GM12891 (cell line): Measurements from ENCODE around the gene CLEC4A.
"Not testable (repeated sequence)": the region's sequence is repeated elsewhere in the genome, so short reads cannot be mapped to it uniquely, and the experiment has no call there.

Source experiments
- DNase-seq: peaks from one replicate; pipeline ENCODE4 v3.0.0; 2011; ENCODE audit warnings: low spot score; ENCODE audit not compliant: insufficient read length
- FAIRE-seq: peaks from 2 replicates; lab custom pipeline; 2011; peaks lifted over from hg19 to GRCh38; lab: Jason Lieb, UNC
- PAX5 ChIP-seq: IDR thresholded peaks from 2 replicates; pipeline ENCODE4 v1.6.1; 2011; ENCODE audit warnings: low read length, moderate library complexity, mild to moderate bottlenecking; ENCODE audit not compliant: insufficient read depth, severe bottlenecking
- POLR2A ChIP-seq: IDR thresholded peaks from 2 replicates; pipeline ENCODE4 v1.6.1; 2011; ENCODE audit warnings: low read depth, low read length, control low read depth
- POLR2AphosphoS5 ChIP-seq: IDR thresholded peaks from 2 replicates; pipeline ENCODE4 v1.6.1; 2011; ENCODE audit warnings: low read depth, low read length, control low read depth
- POU2F2 ChIP-seq: IDR thresholded peaks from 2 replicates; pipeline ENCODE4 v1.6.1; 2011; ENCODE audit warnings: low read depth, mild to moderate bottlenecking, control low read depth, low read length, moderate library complexity
- SPI1 ChIP-seq: IDR thresholded peaks from 2 replicates; pipeline ENCODE4 v1.6.1; 2011; ENCODE audit warnings: low read depth, low read length, control low read depth
- TAF1 ChIP-seq: IDR thresholded peaks from 2 replicates; pipeline ENCODE4 v1.6.1; 2011; ENCODE audit warnings: low read depth, low read length, control low read depth

CLEC4A gene

DNA sequence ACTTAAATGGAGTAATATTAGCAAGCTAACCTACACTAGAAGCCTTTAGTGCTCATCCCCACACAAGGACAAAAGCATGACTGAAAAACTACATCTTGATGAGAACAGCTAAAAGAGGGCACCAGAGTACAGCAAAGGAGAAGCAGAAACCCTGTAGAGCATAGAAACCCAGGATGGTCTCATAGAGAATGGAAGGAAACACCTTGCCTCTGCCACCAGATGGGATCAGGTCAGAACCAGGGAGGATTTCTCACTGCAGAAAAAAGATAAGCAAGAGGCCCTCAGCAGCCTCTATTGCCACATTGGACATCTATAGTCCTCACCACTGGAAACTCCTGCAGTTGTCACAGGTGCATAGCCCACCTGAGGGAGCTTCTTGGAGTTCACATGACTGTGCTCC, 19.8 kb downstream of the CLEC4A start:
- DNase-seq (no peak), FAIRE-seq (no peak)
- TF ChIP-seq POLR2AphosphoS5 = no peak
- TF ChIP-seq SPI1 = no peak
- no peak for TF ChIP-seq POLR2A

DNA sequence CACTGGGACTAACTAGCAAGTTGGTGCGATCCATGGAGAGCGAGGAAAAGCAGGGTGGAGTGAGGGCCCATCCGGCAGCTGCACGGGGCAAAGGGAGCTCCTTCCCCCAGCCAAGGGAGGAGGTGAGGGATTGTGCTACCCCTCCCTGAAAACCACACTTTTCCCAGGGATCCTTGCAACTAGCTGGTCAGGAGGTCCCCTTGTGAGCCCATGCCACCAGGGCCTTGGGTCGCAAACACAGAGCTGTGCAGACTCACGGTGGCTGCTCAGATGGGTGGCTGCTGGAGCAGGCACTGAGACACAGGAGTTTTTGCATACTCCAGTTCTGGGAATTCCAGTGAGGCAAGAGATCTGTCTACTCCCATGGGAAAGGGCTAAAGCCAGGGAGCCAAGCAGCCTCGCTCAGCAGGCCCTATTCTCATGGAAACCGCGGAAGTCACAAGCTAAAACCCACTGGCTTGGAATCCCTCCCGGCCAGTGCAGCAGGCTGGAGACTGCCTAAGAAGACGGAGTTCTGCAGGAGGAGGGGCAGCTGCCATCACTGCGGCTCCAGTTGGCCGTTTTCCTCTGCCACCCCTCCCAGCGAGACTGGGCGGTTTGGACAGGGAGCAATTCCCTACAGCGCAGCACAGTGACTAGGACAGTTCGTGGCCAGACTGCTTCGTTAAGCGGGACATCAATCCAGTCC, 22.5 kb downstream of the CLEC4A start:
- no peak for DNase-seq
- TF ChIP-seq TAF1 = no peak
- no peak for TF ChIP-seq PAX5
- no peak for TF ChIP-seq POLR2AphosphoS5
- TF ChIP-seq SPI1 = no peak
- TF ChIP-seq POU2F2 = no peak
- TF ChIP-seq POLR2A = no peak
- no peak for FAIRE-seq

DNA sequence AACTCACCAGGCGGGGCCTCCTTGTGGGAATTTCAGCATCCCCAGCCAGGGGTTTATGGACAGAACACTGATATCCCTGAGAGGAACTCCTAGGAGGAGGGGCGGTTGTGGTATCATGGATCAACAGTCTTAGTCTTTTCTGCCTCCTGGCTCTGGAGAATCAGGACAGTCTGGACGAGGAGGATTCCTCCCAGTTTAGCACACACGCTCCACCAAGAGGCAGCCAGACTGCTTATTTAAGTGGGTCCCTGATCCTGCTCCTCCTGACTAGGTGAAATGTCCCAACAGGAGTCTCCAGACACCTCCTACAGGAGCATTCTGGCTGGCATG, 23.0 kb downstream of the CLEC4A start:
- TF ChIP-seq POU2F2 (no peak), TAF1 (no peak)
- DNase-seq = no peak
- FAIRE-seq = no peak

DNA sequence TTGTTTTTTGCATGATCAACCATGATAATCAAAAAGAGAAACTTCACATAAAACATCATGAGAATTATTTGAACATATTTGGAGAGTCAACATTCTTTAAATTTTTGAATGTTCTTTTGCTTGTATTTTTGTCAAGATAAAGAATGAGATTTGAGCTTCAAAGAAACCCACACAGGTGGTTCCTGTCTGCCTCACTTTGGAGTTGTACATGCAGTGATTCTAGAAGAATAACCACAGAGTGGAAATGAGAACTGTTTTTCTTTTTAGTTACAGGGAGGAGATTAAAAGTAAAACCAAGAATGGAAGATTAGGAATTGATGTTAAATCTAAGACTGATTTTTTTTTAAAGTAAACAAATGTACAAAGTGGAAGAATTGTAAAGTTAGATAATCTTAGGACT, 31.1 kb downstream of the CLEC4A start:
- DNase-seq = no peak
- TF ChIP-seq POU2F2 (no peak), TAF1 (no peak), SPI1 (0 out of 2 replicates have a peak, but pooled peaks have one; percentile 16), POLR2A (no peak), POLR2AphosphoS5 (no peak), PAX5 (no peak)
- FAIRE-seq = no peak

DNA sequence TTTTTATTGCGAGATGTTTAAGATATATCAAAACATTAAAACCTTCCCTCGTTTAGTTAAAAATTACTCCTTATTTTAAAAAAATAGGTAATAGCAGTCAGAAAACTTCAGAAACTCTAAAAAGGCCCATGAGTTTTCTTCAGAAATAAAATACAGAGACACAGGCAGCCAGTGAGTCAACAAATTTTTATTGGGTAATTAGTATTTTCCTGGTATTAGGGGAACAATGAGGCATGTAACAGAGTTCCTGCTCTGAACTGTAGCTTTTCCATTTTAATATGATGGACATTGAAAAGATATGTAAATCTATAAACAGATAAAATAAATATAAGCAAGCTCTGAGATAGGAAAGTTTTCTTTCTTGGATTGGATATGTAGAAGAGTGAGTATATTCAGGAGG, 33.0 kb downstream of the CLEC4A start:
- TF ChIP-seq POU2F2 (no peak), POLR2A (no peak), POLR2AphosphoS5 (no peak)
- no peak for DNase-seq
- FAIRE-seq = no peak

DNA sequence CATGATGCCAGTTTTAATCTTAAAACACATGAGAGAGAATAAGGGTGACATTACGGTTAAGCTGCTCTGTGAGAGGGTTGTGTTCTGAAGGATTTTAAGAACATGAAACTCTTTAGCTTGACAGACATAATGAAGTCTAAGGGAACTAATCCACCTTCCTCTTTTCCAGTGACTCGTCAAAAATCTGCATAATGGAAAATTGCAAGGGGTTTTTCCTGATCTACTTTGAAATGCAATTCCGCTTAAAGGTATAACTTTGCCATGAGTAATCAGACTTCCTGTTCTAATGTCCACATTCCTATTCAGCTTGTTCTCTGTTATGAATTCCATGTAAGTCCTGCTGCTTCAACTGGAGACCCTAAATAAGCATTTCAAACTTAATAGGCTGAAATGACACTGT, 33.4 kb downstream of the CLEC4A start, which contains the start of gene ZNF705A:
TSS of gene ZNF705A (plus strand) at position 171 of the 400 bp plus-strand sequence. CDS start 15,611 bp downstream, outside the sequence.
- FAIRE-seq = no peak
- TF ChIP-seq TAF1 (no peak), POLR2A (no peak), POLR2AphosphoS5 (no peak)
- DNase-seq = no peak

DNA sequence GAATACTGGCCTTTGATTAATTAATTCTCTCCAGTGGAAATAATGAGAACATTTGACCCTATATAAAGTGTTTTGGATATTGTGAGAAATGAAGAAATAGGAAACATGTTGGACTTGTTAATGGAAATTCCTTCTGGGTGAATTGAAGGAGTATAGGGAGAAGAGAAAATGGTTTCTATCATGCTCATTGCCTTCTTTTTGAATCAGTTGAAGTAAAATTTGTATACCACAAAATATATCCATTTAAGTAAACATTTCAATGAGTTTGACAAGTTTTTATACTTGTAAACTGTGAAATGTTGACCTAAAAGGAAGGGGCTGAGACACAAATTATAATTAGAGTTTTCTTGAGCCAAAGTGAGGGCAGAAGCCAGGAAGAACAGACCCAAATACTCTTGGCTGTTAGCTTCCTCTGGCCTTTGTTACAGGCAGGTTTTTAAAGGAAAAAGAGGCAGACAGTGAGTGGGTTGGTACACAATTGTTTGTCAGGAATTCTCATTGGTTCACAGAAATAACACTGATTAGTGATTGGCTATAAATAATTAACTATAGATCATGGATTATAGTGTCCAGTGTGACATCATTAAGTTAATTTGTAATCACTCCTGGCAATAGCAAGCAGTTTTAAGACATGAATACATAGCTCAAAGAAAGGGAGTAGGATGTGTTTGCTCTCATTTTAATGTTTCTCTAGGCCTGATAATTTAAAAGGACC, 34.2 kb downstream of the CLEC4A start:
- no peak for FAIRE-seq
- TF ChIP-seq PAX5 (no peak), SPI1 (no peak), TAF1 (no peak), POU2F2 (no peak), POLR2A (no peak), POLR2AphosphoS5 (no peak)
- no peak for DNase-seq

DNA sequence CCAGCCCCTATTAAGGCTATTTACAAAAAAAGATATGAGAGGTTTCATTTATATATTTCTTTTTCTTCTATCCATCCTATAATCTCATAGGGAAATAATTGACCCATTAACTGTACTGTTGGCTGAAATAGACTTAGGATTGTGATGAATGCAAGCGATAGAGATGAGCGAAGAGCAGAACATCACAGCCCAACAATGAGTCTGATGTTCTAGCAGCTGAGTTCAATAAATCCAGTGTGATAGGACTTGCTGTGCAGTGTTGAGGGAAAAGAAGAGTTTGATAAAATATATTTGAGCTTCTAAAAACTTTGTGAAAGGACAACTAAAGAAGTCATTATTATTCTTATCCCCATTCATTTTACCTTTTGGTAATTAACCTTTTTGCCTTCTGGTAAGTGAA, 49.5 kb downstream of the CLEC4A start:
- FAIRE-seq, DNase-seq: not testable (repeated sequence)

DNA sequence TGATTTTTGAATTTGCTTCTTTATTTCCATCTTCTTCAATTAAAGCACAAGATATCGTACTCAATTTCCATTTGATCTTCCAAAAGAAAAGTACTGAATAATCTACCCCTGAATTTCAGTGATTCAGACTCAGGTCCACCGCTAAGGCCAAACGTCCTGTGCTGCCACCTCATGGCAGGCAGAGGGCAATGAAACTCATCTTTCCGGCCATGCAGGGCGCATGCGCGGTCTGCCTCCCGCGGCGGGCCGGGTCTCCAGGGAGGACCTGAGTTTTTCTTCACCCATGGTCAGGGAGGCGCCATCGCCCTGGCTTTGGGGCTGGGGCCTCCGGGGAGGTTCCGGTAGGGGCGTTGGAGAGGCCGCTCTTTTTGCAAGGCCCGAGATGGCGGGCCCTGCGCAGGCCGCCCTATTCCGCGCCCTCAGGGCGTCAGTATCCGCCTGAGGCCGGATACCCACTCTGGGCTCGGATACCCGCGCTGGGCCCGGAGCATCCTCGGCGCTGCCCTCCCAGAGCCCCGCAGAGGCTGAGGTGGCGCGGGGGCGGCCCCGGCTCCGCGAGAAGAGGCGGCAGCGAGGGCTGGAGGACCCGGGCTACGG, 56.7 kb downstream of the CLEC4A start:
- not testable (repeated sequence) for FAIRE-seq
- DNase-seq = peak; percentile 49

DNA sequence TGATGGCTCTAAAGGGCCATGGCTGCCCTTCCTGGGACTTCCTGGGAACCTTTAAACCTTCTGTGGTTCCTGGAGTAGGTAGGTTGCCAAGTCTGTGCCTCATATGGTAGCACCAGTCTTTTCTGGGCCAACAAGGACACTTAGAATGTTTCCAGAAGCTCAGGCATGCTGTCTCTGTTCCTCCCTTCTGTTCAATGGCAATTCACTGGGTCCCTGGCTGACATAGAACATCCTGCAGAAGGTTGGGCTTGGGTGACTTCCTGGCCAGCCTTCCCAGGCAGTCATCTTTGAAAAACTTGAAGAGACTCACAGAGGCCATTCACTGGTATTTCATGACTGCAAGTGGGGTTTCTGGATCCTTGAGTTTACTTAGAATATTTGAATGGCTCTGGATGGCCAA, 57.9 kb downstream of the CLEC4A start:
- DNase-seq, FAIRE-seq: not testable (repeated sequence)

DNA sequence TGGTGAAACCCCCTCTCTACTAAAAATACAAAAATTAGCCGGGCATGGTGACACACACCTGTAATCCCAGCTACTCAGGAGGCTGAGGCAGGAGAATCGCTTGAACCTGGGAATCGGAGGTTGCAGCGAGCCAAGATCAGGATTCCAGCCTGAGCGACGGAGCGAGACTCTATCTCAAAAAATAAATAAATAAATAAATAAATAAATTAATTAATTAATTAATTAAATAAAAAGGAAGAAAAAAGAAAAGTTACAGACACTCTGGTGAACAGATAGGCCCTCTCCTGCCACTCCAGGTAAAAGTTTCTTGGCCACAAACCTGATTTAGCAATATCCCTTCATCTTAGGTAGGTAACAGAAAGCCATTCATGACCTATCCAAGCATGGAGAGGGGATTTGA, 59.5 kb downstream of the CLEC4A start:
- FAIRE-seq = not testable (repeated sequence)

DNA sequence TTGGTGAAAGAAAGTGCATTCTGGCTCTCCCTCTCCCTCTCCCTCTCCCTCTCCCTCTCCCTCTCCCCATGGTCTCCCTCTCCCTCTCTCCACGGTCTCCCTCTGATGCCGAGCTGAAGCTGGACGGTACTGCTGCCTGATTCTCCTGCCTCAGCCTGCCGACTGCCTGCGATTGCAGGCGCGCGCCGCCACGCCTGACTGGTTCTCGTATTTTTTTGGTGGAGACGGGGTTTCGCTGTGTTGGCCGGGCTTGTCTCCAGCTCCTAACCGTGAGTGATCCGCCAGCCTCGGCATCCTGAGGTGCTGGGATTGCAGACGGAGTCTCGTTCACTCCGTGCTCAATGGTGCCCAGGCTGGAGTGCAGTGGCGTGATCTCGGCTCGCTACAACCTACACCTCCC, 59.9 kb downstream of the CLEC4A start:
- not testable (repeated sequence) for DNase-seq

More for the DNA sequence above, 59.5 kb downstream of the CLEC4A start:
- not testable (repeated sequence) for DNase-seq

DNA sequence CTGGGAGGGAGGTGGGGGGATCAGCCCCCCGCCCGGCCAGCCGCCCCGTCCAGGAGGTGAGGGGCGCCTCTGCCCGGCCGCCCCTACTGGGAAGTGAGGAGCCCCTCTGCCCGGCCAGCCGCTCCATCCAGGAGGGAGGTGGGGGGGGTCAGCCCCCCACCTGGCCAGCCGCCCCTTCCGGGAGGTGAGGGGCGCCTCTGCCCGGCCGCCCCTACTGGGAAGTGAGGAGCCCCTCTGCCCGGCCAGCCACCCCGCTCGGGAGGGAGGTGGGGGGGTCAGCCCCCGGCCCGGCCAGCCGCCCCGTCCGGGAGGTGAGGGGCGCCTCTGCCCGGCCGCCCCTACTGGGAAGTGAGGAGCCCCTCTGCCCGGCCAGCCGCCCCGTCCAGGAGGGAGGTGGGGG, 60.8 kb downstream of the CLEC4A start:
- DNase-seq, FAIRE-seq: not testable (repeated sequence)

More for the DNA sequence above, 59.9 kb downstream of the CLEC4A start:
- FAIRE-seq = not testable (repeated sequence)

DNA sequence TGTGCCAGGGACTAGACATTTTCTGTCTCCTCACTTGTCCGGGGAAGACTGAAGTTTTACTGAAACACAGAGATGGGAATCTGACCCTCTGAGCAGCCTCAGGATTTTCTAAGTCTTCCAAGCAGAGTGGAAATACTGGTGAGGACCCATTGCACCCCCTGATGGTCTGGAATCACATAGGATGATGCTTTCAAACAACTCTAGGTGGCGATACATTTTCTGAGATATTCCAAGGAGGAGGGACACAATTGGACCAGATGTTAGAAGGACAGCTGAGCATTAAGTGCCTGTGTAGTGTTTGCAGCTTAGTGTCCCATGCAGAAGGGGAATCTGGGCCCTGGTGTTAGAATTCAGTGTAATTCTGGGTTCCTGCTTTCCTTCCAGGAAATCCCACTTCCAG, 64.7 kb downstream of the CLEC4A start:
- not testable (repeated sequence) for FAIRE-seq, DNase-seq
